ENCODE data around the gene PIGW.

PIGW gene

GRCh38 chr17:36505171-36505570 lies 29.6 kb upstream of the PIGW start:
- 98% methylated on average over 8 of the region's 8 CpGs for WGBS
- H3K79me1 ChIP-seq (replicated peaks; ENCODE audit: low read length, poor library complexity, severe bottlenecking) = peaks cover 3% of the 10 kb centered on the region
- no peak overlapping the region for H4K91ac ChIP-seq (ENCODE audit: low read length)
- H3K9me3 ChIP-seq (ENCODE audit: control insufficient read depth, low read length) = no peaks in the 10 kb centered on the region
- no peak overlapping the region for H3K4me2 ChIP-seq (ENCODE audit: low read length, poor library complexity, severe bottlenecking)
- no peak overlapping the region for H2AFZ ChIP-seq (ENCODE audit: low read depth, low read length)
- no peak overlapping the region for H2BK120ac ChIP-seq (ENCODE audit: low read depth, low read length)
- no peak overlapping the region for H3K9ac ChIP-seq (ENCODE audit: low read length)
- H3K4me3 ChIP-seq (ENCODE audit: insufficient read depth in 1 of 2, low read depth in 1 of 2, low read length in 2 of 2) = no peak overlapping the region
- no peak overlapping the region for H2BK15ac ChIP-seq (ENCODE audit: low read depth, poor library complexity, severe bottlenecking)
- no peak overlapping the region for H3K23ac ChIP-seq (ENCODE audit: low read length in 2 of 2)
- no peak overlapping the region for H3K27ac ChIP-seq (ENCODE audit: low read length, poor library complexity, severe bottlenecking)
- H2BK12ac ChIP-seq (ENCODE audit: low read length in 2 of 2) = no peak overlapping the region
- peaks cover 9% of the 10 kb centered on the region for H3K4me1 ChIP-seq (ENCODE audit: control insufficient read depth, insufficient read depth, low read depth, low read length)
- no peak overlapping the region for H3K18ac ChIP-seq (ENCODE audit: low read depth in 1 of 2, low read length in 2 of 2)
- H2AK5ac ChIP-seq (ENCODE audit: low read length, severe bottlenecking) = no peak overlapping the region
- H3K4ac ChIP-seq (ENCODE audit: low read depth in 1 of 2, low read length in 2 of 2) = no peak overlapping the region
- no peak overlapping the region for H3K14ac ChIP-seq (ENCODE audit: low read length in 2 of 2)
- H4K8ac ChIP-seq (ENCODE audit: low read length) = no peak overlapping the region
- no peak for DNase-seq
- H3K36me3 ChIP-seq (ENCODE audit: control insufficient read depth in 1 of 2, insufficient read depth in 2 of 2, low read depth in 1 of 2, low read length in 2 of 2) = peaks cover 82 to 98% of the 10 kb centered on the region in 2 experiments
- no peaks in the 10 kb centered on the region for H3K27me3 ChIP-seq (ENCODE audit: control insufficient read depth in 1 of 2, insufficient read depth in 1 of 2, low read length in 2 of 2)
- no peak overlapping the region for H2BK5ac ChIP-seq (ENCODE audit: low read depth, low read length, poor library complexity, severe bottlenecking)

GRCh38 chr17:36506249-36506826 lies 28.4 kb upstream of the PIGW start:
- no peak overlapping the region for H3K18ac ChIP-seq (ENCODE audit: low read depth in 1 of 2, low read length in 2 of 2)
- H3K14ac ChIP-seq (ENCODE audit: low read length in 2 of 2) = no peak overlapping the region
- H4K91ac ChIP-seq (ENCODE audit: low read length) = no peak overlapping the region
- H2BK5ac ChIP-seq (ENCODE audit: low read depth, low read length, poor library complexity, severe bottlenecking) = no peak overlapping the region
- no peak overlapping the region for H3K4ac ChIP-seq (ENCODE audit: low read depth in 1 of 2, low read length in 2 of 2)
- no peak overlapping the region for H2AK5ac ChIP-seq (ENCODE audit: low read length, severe bottlenecking)
- no peak overlapping the region for H3K4me2 ChIP-seq (ENCODE audit: low read length, poor library complexity, severe bottlenecking)
- DNase-seq = no peak
- no peak overlapping the region for H3K4me3 ChIP-seq (ENCODE audit: insufficient read depth in 1 of 2, low read depth in 1 of 2, low read length in 2 of 2)
- no peaks in the 10 kb centered on the region for H3K27me3 ChIP-seq (ENCODE audit: control insufficient read depth in 1 of 2, insufficient read depth in 1 of 2, low read length in 2 of 2)
- H3K27ac ChIP-seq (ENCODE audit: low read length, poor library complexity, severe bottlenecking) = no peak overlapping the region
- H3K9ac ChIP-seq (ENCODE audit: low read length) = no peak overlapping the region
- no peak overlapping the region for H4K8ac ChIP-seq (ENCODE audit: low read length)
- H2BK15ac ChIP-seq (ENCODE audit: low read depth, poor library complexity, severe bottlenecking) = no peak overlapping the region
- no peak overlapping the region for H2BK120ac ChIP-seq (ENCODE audit: low read depth, low read length)
- no peak overlapping the region for H2BK12ac ChIP-seq (ENCODE audit: low read length in 2 of 2)
- H2AFZ ChIP-seq (ENCODE audit: low read depth, low read length) = no peak overlapping the region
- H3K79me1 ChIP-seq (replicated peaks; ENCODE audit: low read length, poor library complexity, severe bottlenecking) = peaks cover 1% of the 10 kb centered on the region
- 88% methylated on average over 6 of the region's 6 CpGs for WGBS
- no peaks in the 10 kb centered on the region for H3K9me3 ChIP-seq (ENCODE audit: control insufficient read depth, low read length)
- H3K4me1 ChIP-seq (ENCODE audit: control insufficient read depth, insufficient read depth, low read depth, low read length) = peaks cover 1% of the 10 kb centered on the region
- H3K36me3 ChIP-seq (ENCODE audit: control insufficient read depth in 1 of 2, insufficient read depth in 2 of 2, low read depth in 1 of 2, low read length in 2 of 2) = peaks cover 83 to 98% of the 10 kb centered on the region in 2 experiments
- H3K23ac ChIP-seq (ENCODE audit: low read length in 2 of 2) = no peak overlapping the region

DNA sequence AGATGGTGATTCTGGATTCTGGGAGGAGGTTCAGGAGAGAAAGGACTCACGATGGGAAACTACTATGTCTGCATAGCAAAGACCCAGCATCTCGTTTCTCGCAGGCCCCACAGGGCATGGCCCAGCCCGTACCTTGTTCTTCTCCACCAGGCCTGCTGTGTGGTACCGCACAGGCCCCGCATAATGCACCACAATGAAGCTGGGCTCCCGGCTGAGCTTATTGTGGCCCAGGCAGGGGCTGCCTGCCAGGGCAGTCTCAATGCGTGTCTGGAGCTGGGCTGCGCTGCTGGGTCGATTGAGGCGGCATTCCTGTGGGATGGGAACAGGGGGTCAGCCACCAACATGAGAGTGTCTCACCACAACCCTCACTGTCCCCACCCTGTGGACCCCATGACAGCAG lies 28.0 kb upstream of the PIGW start:
- 96% methylated on average over 11 of the region's 11 CpGs for WGBS
- Histone ChIP-seq H3K14ac (ENCODE audit: low read length in 2 of 2) (no peak overlapping the region), H3K23ac (ENCODE audit: low read length in 2 of 2) (no peak overlapping the region), H3K18ac (ENCODE audit: low read depth in 1 of 2, low read length in 2 of 2) (no peak overlapping the region), H2AFZ (ENCODE audit: low read depth, low read length) (no peak overlapping the region), H4K8ac (ENCODE audit: low read length) (no peak overlapping the region), H3K79me1 (replicated peaks; ENCODE audit: low read length, poor library complexity, severe bottlenecking) (peaks cover 3% of the 10 kb centered on the region), H3K4me2 (ENCODE audit: low read length, poor library complexity, severe bottlenecking) (no peak overlapping the region), H3K4me1 (ENCODE audit: control insufficient read depth, insufficient read depth, low read depth, low read length) (no peaks in the 10 kb centered on the region), H2BK5ac (ENCODE audit: low read depth, low read length, poor library complexity, severe bottlenecking) (no peak overlapping the region), H3K4ac (ENCODE audit: low read depth in 1 of 2, low read length in 2 of 2) (no peak overlapping the region), H2BK12ac (ENCODE audit: low read length in 2 of 2) (no peak overlapping the region), H3K9me3 (ENCODE audit: control insufficient read depth, low read length) (no peaks in the 10 kb centered on the region), H2AK5ac (ENCODE audit: low read length, severe bottlenecking) (no peak overlapping the region), H3K27me3 (ENCODE audit: control insufficient read depth in 1 of 2, insufficient read depth in 1 of 2, low read length in 2 of 2) (no peaks in the 10 kb centered on the region), H3K36me3 (ENCODE audit: control insufficient read depth in 1 of 2, insufficient read depth in 2 of 2, low read depth in 1 of 2, low read length in 2 of 2) (peaks cover 83 to 98% of the 10 kb centered on the region in 2 experiments), H3K27ac (ENCODE audit: low read length, poor library complexity, severe bottlenecking) (no peak overlapping the region), H2BK15ac (ENCODE audit: low read depth, poor library complexity, severe bottlenecking) (no peak overlapping the region), H2BK120ac (ENCODE audit: low read depth, low read length) (no peak overlapping the region), H4K91ac (ENCODE audit: low read length) (no peak overlapping the region), H3K4me3 (ENCODE audit: insufficient read depth in 1 of 2, low read depth in 1 of 2, low read length in 2 of 2) (no peak overlapping the region), H3K9ac (ENCODE audit: low read length) (no peak overlapping the region)
- no peak for DNase-seq

DNA sequence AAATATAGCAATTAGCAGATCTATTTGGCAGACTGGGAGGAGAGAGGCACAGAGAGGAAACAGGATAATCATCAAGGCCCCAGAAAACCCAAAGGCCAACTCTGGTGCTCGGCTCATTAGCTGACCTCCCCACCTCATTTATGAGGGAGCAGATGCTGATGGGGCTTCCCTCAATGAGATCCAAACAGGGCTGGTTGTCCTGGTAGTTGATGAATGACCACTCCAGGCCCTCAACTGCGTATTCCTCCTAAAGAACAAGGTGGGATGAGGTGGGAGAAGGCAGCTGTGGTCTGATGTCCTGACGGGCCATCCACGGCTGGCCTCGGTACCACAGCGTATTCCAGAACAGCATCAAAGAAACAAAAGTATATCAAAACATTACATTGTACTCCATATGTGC lies 27.5 kb upstream of the PIGW start:
- H2BK120ac ChIP-seq (ENCODE audit: low read depth, low read length) = no peak overlapping the region
- no CpG with 5 or more reads among the region's 6 CpGs for WGBS

More for the DNA sequence above, 27.5 kb upstream of the PIGW start:
- Histone ChIP-seq H3K79me1 (replicated peaks; ENCODE audit: low read length, poor library complexity, severe bottlenecking) (peaks cover 4% of the 10 kb centered on the region), H3K14ac (ENCODE audit: low read length in 2 of 2) (no peak overlapping the region), H3K4ac (ENCODE audit: low read depth in 1 of 2, low read length in 2 of 2) (no peak overlapping the region), H3K23ac (ENCODE audit: low read length in 2 of 2) (no peak overlapping the region), H3K4me2 (ENCODE audit: low read length, poor library complexity, severe bottlenecking) (no peak overlapping the region), H3K18ac (ENCODE audit: low read depth in 1 of 2, low read length in 2 of 2) (no peak overlapping the region), H3K4me3 (ENCODE audit: insufficient read depth in 1 of 2, low read depth in 1 of 2, low read length in 2 of 2) (no peak overlapping the region), H4K91ac (ENCODE audit: low read length) (no peak overlapping the region), H2AK5ac (ENCODE audit: low read length, severe bottlenecking) (no peak overlapping the region), H4K8ac (ENCODE audit: low read length) (no peak overlapping the region), H2BK5ac (ENCODE audit: low read depth, low read length, poor library complexity, severe bottlenecking) (no peak overlapping the region), H3K27me3 (ENCODE audit: control insufficient read depth in 1 of 2, insufficient read depth in 1 of 2, low read length in 2 of 2) (no peaks in the 10 kb centered on the region), H3K27ac (ENCODE audit: low read length, poor library complexity, severe bottlenecking) (no peak overlapping the region), H3K4me1 (ENCODE audit: control insufficient read depth, insufficient read depth, low read depth, low read length) (no peaks in the 10 kb centered on the region), H2BK15ac (ENCODE audit: low read depth, poor library complexity, severe bottlenecking) (no peak overlapping the region), H3K9ac (ENCODE audit: low read length) (no peak overlapping the region), H2BK12ac (ENCODE audit: low read length in 2 of 2) (no peak overlapping the region), H2AFZ (ENCODE audit: low read depth, low read length) (no peak overlapping the region), H3K9me3 (ENCODE audit: control insufficient read depth, low read length) (no peaks in the 10 kb centered on the region), H3K36me3 (ENCODE audit: control insufficient read depth in 1 of 2, insufficient read depth in 2 of 2, low read depth in 1 of 2, low read length in 2 of 2) (peaks cover 81 to 95% of the 10 kb centered on the region in 2 experiments)
- DNase-seq = no peak
